ENCODE measurements around the gene KLHL41. TPM values are rescaled to one million over a fixed set of nuclear protein-coding genes. Genes with fewer than 3 reads are reported as not detected.

KLHL41 gene
- total RNA-seq, 1 experiment from 2014 or later = 0.15 TPM

GRCh38 chr2:169540146-169540545, 30.6 kb downstream of the KLHL41 start:
- ATAC-seq (no peak), DNase-seq (ENCODE audit: low read depth, low spot score) (no peak)
- Histone ChIP-seq H3K4me3 (replicated peaks in 1 of 2; ENCODE audit: low read depth in 1 of 2, low read length in 2 of 2) (no peak overlapping the region), H3K27ac (ENCODE audit: low read depth, low read length) (no peak overlapping the region), H4K20me1 (ENCODE audit: insufficient read depth) (no peaks in the 10 kb centered on the region), H3K9ac (ENCODE audit: low read length) (no peak overlapping the region), H2AFZ (ENCODE audit: low read depth, low read length, poor library complexity, severe bottlenecking) (no peak overlapping the region), H3K36me3 (ENCODE audit: control insufficient read depth in 1 of 2, insufficient read depth in 2 of 2, low read length in 2 of 2) (peaks cover 2 to 4% of the 10 kb centered on the region in 2 experiments; a peak in 1 of 4 replicates), H3K9me2 (ENCODE audit: insufficient read depth) (no peaks in the 10 kb centered on the region), H3K79me2 (ENCODE audit: insufficient read depth, low read length) (no peaks in the 10 kb centered on the region), H3K27me3 (ENCODE audit: insufficient read depth, low read length) (no peaks in the 10 kb centered on the region), H3K4me1 (ENCODE audit: control insufficient read depth in 1 of 2, insufficient read depth in 2 of 2, low read length in 2 of 2) (no peaks in the 10 kb centered on the region), H3K9me3 (ENCODE audit: control insufficient read depth in 1 of 2, insufficient read depth in 1 of 2, low read depth in 1 of 2, low read length in 2 of 2) (no peaks in the 10 kb centered on the region), H3K4me2 (ENCODE audit: low read length) (no peak overlapping the region)
- POLR2A ChIA-PET = no interaction called here
- RAD21 ChIA-PET (ENCODE audit: low non-redundant PET in 1 of 2, low total read pairs in 2 of 2, uncharacterized antibody in 2 of 2, unreplicated experiment in 2 of 2) = no interaction called here
- TF ChIP-seq SIN3A (IDR thresholded peaks at IDR 0.05; ENCODE audit: low read depth) (no peak), ATF3 (IDR thresholded peaks at IDR 0.05) (no peak), CBX3 (IDR thresholded peaks at IDR 0.05; ENCODE audit: low read depth) (no peak), SRF (IDR thresholded peaks at IDR 0.05; ENCODE audit: low read depth) (no peak), RAD21 (IDR thresholded peaks at IDR 0.05; ENCODE audit: low read depth) (no peak), POLR2A (IDR thresholded peaks at IDR 0.05; ENCODE audit: borderline replicate concordance, extremely low read depth, insufficient read depth, insufficient read length) (no peak)
- TF ChIP-seq, protein P1, sequence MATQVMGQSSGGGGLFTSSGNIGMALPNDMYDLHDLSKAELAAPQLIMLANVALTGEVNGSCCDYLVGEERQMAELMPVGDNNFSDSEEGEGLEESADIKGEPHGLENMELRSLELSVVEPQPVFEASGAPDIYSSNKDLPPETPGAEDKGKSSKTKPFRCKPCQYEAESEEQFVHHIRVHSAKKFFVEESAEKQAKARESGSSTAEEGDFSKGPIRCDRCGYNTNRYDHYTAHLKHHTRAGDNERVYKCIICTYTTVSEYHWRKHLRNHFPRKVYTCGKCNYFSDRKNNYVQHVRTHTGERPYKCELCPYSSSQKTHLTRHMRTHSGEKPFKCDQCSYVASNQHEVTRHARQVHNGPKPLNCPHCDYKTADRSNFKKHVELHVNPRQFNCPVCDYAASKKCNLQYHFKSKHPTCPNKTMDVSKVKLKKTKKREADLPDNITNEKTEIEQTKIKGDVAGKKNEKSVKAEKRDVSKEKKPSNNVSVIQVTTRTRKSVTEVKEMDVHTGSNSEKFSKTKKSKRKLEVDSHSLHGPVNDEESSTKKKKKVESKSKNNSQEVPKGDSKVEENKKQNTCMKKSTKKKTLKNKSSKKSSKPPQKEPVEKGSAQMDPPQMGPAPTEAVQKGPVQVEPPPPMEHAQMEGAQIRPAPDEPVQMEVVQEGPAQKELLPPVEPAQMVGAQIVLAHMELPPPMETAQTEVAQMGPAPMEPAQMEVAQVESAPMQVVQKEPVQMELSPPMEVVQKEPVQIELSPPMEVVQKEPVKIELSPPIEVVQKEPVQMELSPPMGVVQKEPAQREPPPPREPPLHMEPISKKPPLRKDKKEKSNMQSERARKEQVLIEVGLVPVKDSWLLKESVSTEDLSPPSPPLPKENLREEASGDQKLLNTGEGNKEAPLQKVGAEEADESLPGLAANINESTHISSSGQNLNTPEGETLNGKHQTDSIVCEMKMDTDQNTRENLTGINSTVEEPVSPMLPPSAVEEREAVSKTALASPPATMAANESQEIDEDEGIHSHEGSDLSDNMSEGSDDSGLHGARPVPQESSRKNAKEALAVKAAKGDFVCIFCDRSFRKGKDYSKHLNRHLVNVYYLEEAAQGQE (IDR thresholded peaks at IDR 0.05; ENCODE audit: low read depth) = no peak
- intact Hi-C loops (cut with micrococcal nuclease) = no loop called here
- BruUV-seq (replicated peaks) = no TSS peak
- CTCF ChIA-PET = no interaction called here

- BruUV-seq (replicated peaks) = no TSS peak
- Histone ChIP-seq H3K79me2 (ENCODE audit: insufficient read depth, low read length) (no peaks in the 10 kb centered on the region), H3K9ac (ENCODE audit: low read length) (no peak overlapping the region), H3K4me2 (ENCODE audit: low read length) (no peak overlapping the region), H3K9me3 (ENCODE audit: control insufficient read depth in 1 of 2, insufficient read depth in 1 of 2, low read depth in 1 of 2, low read length in 2 of 2) (no peaks in the 10 kb centered on the region), H4K20me1 (ENCODE audit: insufficient read depth) (no peaks in the 10 kb centered on the region), H3K27ac (ENCODE audit: low read depth, low read length) (no peak overlapping the region), H3K4me3 (replicated peaks in 1 of 2; ENCODE audit: low read depth in 1 of 2, low read length in 2 of 2) (no peak overlapping the region), H3K27me3 (ENCODE audit: insufficient read depth, low read length) (no peaks in the 10 kb centered on the region), H3K36me3 (ENCODE audit: control insufficient read depth in 1 of 2, insufficient read depth in 2 of 2, low read length in 2 of 2) (peaks cover 2 to 4% of the 10 kb centered on the region in 2 experiments; a peak in 1 of 4 replicates), H3K9me2 (ENCODE audit: insufficient read depth) (no peaks in the 10 kb centered on the region), H2AFZ (ENCODE audit: low read depth, low read length, poor library complexity, severe bottlenecking) (no peak overlapping the region), H3K4me1 (ENCODE audit: control insufficient read depth in 1 of 2, insufficient read depth in 2 of 2, low read length in 2 of 2) (no peaks in the 10 kb centered on the region)
- ChIA-PET RAD21 (ENCODE audit: low non-redundant PET in 1 of 2, low total read pairs in 2 of 2, uncharacterized antibody in 2 of 2, unreplicated experiment in 2 of 2) (no interaction called here), CTCF (interaction anchor here (1.7 kb wide), 1 partner anchor 11 kb away, joined by 3 read pairs; no protein-coding TSS in a partner anchor), POLR2A (no interaction called here)
- no peak for DNase-seq (ENCODE audit: low read depth, low spot score)
- TF ChIP-seq EGR1 (IDR thresholded peaks at IDR 0.05; ENCODE audit: low read depth) (no peak), ZFX (IDR thresholded peaks at IDR 0.05) (no peak), RAD21 (IDR thresholded peaks at IDR 0.05; ENCODE audit: low read depth) (no peak), SP1 (IDR thresholded peaks at IDR 0.05; ENCODE audit: low read depth) (no peak), CEBPB (IDR thresholded peaks at IDR 0.05; ENCODE audit: low read depth) (no peak), FOSL1 (IDR thresholded peaks at IDR 0.05; ENCODE audit: low read depth) (no peak), ZNF274 (IDR thresholded peaks at IDR 0.05; ENCODE audit: low read depth, low read length) (no peak), SIN3A (IDR thresholded peaks at IDR 0.05; ENCODE audit: low read depth) (no peak), JUND (IDR thresholded peaks at IDR 0.05) (no peak), TCF7L2 (IDR thresholded peaks at IDR 0.05; ENCODE audit: borderline replicate concordance, extremely low read depth, insufficient read depth, insufficient read length) (no peak), EZH2phosphoT487 (IDR thresholded peaks at IDR 0.05; ENCODE audit: borderline replicate concordance) (no peak), CTCF (IDR thresholded peaks at IDR 0.05 in 2 of 3, conservative IDR thresholded peaks at IDR 0.05 in 1 of 3; ENCODE audit: borderline replicate concordance in 1 of 3, insufficient read depth in 1 of 3, low read depth in 2 of 3, low read length in 2 of 3) (no peak), EZH2 (IDR thresholded peaks at IDR 0.05) (no peak), ELF1 (IDR thresholded peaks at IDR 0.05; ENCODE audit: borderline replicate concordance, low read depth) (no peak)
- no peak for ATAC-seq
- intact Hi-C loops (cut with micrococcal nuclease) = no loop called here
Observed at GRCh38 chr2:169542433-169542832, 32.9 kb downstream of the KLHL41 start.

Data from HCT116 (cell line).